Uterus (tissue), 4 donors: ENCODE results near the gene SMOC2. TPM values are rescaled to one million over a fixed set of nuclear protein-coding genes. Genes with fewer than 3 reads are reported as not detected.
A peak's percentile ranks its signal among the peaks of the same experiment; 100 is the strongest.

ENCODE experiments used
- DNase-seq, 2 donors: peaks; one replicate each; pipeline ENCODE4 v3.0.0-alpha.2; 2019 to 2020
- H3K27ac ChIP-seq, 2 donors: fragments of 200-600 bp; sonication (generic); 1 replicate in 1 of 2; 2 replicates in 1 of 2; pipeline ENCODE4 v1.5.1; 2016 to 2018
- H3K27me3 ChIP-seq, 2 donors: fragments of 200-600 bp; sonication (generic); one replicate each; pipeline ENCODE4 v1.5.1; 2018 to 2019; ENCODE audit warnings: control low read depth in 1 of 2
- H3K36me3 ChIP-seq, 2 donors: fragments of 200-600 bp; sonication (generic); one replicate each; pipeline ENCODE4 v1.5.1; 2019; ENCODE audit warnings: control low read depth in 1 of 2
- H3K4me1 ChIP-seq, 2 donors: fragments of 200-600 bp; sonication (generic); one replicate each; pipeline ENCODE4 v1.5.1; 2018 to 2019; ENCODE audit warnings: control low read depth in 1 of 2
- H3K4me3 ChIP-seq, 2 donors: fragments of 200-600 bp; sonication (generic); 1 replicate in 1 of 2; 2 replicates in 1 of 2; pipeline ENCODE4 v1.5.1; 2018 to 2019; ENCODE audit warnings: mild to moderate bottlenecking in 1 of 2
- H3K9me3 ChIP-seq, 2 donors: fragments of 200-600 bp; sonication (generic); one replicate each; pipeline ENCODE4 v1.5.1; 2019; ENCODE audit warnings: control low read depth in 1 of 2
- CTCF ChIP-seq, 4 experiments: fragments of 200-600 bp in 2 of 4; fragments of 450-650 bp in 2 of 4; sonication (generic) in 2 of 4; IDR thresholded peaks; one replicate each; pipeline ENCODE4 v1.5.1; 2016 to 2019; ENCODE audit warnings: antibody characterized with exemption in 4 of 4, mild to moderate bottlenecking in 2 of 4, moderate library complexity in 1 of 4
- POLR2A ChIP-seq, 2 donors: fragments of 450-650 bp; IDR thresholded peaks; one replicate each; pipeline ENCODE4 v1.6.1; 2016; ENCODE audit warnings: antibody characterized with exemption in 2 of 2, mild to moderate bottlenecking in 1 of 2, moderate library complexity in 1 of 2
- intact Hi-C: fragments of 100-400 bp; cut with DNase I; formaldehyde crosslinking; loops from one replicate; pipeline ENCODE4 v1.15.1; 2023; ENCODE audit warnings: low total_unique reads
- total RNA-seq, 4 donors: library from RNA; depleted of rRNA in 3 of 4; stranded (reverse); fragments of >200 nt in 3 of 4; gene quantifications; one replicate each; pipeline versions ENCODE4 v1.1.0 to v1.2.4, GENCODE V29; 2014 to 2023
- donor health status: DM: yes; HTN: yes; CAD: no.

The SMOC2 gene
- total RNA-seq, 4 donors from 2014 or later = 98.2 to 139 (median 121) TPM

GRCh38 chr6:168407842-168408241 is 33.1 kb upstream of the SMOC2 start:
- TF ChIP-seq CTCF (IDR thresholded peaks at IDR 0.05) (no peak), POLR2A (IDR thresholded peaks at IDR 0.05) (no peak)
- no peaks in the 10 kb centered on the region for H3K27me3 ChIP-seq
- no peak for DNase-seq
- H3K9me3 ChIP-seq = no peaks in the 10 kb centered on the region
- H3K36me3 ChIP-seq = no peaks in the 10 kb centered on the region
- H3K4me3 ChIP-seq = no peak overlapping the region
- no peaks in the 10 kb centered on the region for H3K4me1 ChIP-seq
- intact Hi-C loops = no loop called here
- no peak overlapping the region for H3K27ac ChIP-seq

DNA sequence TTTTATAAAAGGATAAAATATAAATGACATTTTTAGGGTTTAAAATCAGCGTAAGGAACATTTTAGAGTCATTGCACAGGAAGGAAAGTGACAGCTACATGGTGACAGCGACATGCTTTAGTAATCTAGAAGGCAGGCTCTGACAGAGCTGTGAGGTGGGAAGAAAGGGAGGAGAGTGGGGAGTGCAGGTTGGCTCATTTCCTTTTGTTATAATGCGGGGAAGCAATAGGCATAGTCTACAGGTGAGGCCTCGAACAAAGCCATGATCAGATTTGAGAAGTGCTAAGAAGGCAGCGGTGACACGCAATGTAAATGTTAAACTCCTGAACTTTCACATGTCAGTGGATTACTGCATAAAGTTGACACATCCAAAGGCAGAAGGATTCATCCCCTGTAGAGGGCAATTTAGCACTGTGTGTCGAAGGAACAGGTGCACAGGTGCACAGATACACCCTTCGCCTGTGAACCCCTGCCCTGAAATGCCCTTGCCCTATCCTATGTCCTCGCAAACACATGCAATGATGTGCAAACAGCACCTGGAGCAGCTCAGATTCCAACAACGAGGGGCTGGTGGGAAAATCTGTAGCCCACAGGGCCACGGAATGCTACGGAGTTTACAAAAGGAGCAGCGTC is 32.4 kb upstream of the SMOC2 start:
- intact Hi-C loops = no loop called here
- H3K4me1 ChIP-seq = no peaks in the 10 kb centered on the region
- DNase-seq = no peak
- H3K4me3 ChIP-seq = no peak overlapping the region
- no peak overlapping the region for H3K27ac ChIP-seq
- H3K27me3 ChIP-seq = no peaks in the 10 kb centered on the region
- TF ChIP-seq POLR2A (IDR thresholded peaks at IDR 0.05) (no peak), CTCF (IDR thresholded peaks at IDR 0.05) (no peak)
- H3K36me3 ChIP-seq = no peaks in the 10 kb centered on the region
- H3K9me3 ChIP-seq = no peaks in the 10 kb centered on the region

- peak in 1 of 2 donors; percentile 4 for DNase-seq
- intact Hi-C loops = no loop called here
- no peak overlapping the region for H3K27ac ChIP-seq
- TF ChIP-seq POLR2A (IDR thresholded peaks at IDR 0.05) (no peak), CTCF (IDR thresholded peaks at IDR 0.05) (no peak)
- H3K36me3 ChIP-seq = no peaks in the 10 kb centered on the region
- H3K4me1 ChIP-seq = no peaks in the 10 kb centered on the region
- no peaks in the 10 kb centered on the region for H3K9me3 ChIP-seq
- H3K4me3 ChIP-seq = no peak overlapping the region
- no peaks in the 10 kb centered on the region for H3K27me3 ChIP-seq
Observed at GRCh38 chr6:168410035-168410434, 30.9 kb upstream of the SMOC2 start.

DNA sequence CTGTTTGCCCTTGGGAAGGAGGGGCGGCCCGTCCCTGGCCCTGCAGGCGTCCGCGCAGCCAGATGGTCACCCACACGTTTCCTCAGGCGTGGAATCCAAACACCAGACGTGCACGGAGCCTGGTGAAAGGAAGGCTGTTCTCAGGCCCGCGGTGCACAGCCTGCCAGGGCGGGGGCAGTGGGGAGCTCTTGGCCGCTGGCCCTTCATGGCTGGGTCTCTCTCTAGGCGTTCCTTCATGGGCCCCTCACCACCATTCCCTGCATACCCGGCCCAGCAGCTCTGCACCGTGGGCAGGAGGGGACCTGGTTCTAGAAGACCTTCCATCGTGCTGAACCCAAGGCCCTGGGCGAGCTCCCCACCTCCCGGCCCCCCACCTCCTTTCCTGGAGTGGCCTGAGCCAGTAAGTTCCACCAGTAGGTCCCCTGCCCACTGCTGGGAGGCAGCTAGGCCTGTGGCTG is 30.4 kb upstream of the SMOC2 start:
- no peaks in the 10 kb centered on the region for H3K4me1 ChIP-seq
- H3K27me3 ChIP-seq = no peaks in the 10 kb centered on the region

More for the DNA sequence above, 30.4 kb upstream of the SMOC2 start:
- Histone ChIP-seq H3K9me3 (no peaks in the 10 kb centered on the region), H3K36me3 (no peaks in the 10 kb centered on the region), H3K27ac (no peak overlapping the region), H3K4me3 (no peak overlapping the region)
- intact Hi-C loops = no loop called here
- no peak for DNase-seq
- TF ChIP-seq POLR2A (IDR thresholded peaks at IDR 0.05) = no peak
- no peak for TF ChIP-seq CTCF (IDR thresholded peaks at IDR 0.05)
